Progenitor cell of endocrine pancreas (in vitro differentiated cells): ENCODE data around the gene UBE2E3. TPM values are rescaled to one million over a fixed set of nuclear protein-coding genes. Genes with fewer than 3 reads are reported as not detected.

ENCODE experiments used
- DNase-seq: peaks from one replicate; pipeline ENCODE4 v3.0.0; 2021; ENCODE audit warnings: low spot score; ENCODE audit not compliant: unreplicated experiment
- H3K27ac Mint-ChIP-seq: 2 replicates; pipeline ENCODE4 v1.8.0; 2021; ENCODE audit warnings: mild to moderate bottlenecking, moderate library complexity, mixed read lengths
- H3K27me3 Mint-ChIP-seq: 2 replicates; pipeline ENCODE4 v1.8.0; 2021; ENCODE audit warnings: mixed read lengths
- H3K36me3 Mint-ChIP-seq: 2 replicates; pipeline ENCODE4 v1.8.0; 2022; ENCODE audit warnings: mixed read lengths; ENCODE audit not compliant: insufficient read depth
- H3K4me1 Mint-ChIP-seq: 2 replicates; pipeline ENCODE4 v1.8.0; 2021; ENCODE audit warnings: low read depth, mixed read lengths
- H3K4me3 Mint-ChIP-seq: 2 replicates; pipeline ENCODE4 v1.8.0; 2021; ENCODE audit warnings: low read depth, mild to moderate bottlenecking, moderate library complexity, mixed read lengths
- H3K9me3 Mint-ChIP-seq: 2 replicates; pipeline ENCODE4 v1.8.0; 2021; ENCODE audit warnings: low read depth, mixed read lengths
- total RNA-seq: library from RNA; stranded (reverse); gene quantifications from 2 replicates; pipeline ENCODE4 v1.2.1, GENCODE V29; 2021
- TF ChIP-seq, protein P1 (sequence below): fragments of 200-600 bp; sonication (generic); IDR thresholded peaks from one replicate; pipeline ENCODE4 v1.5.0; 2021; ENCODE audit warnings: antibody characterized with exemption, mild to moderate bottlenecking; ENCODE audit not compliant: unreplicated experiment

The UBE2E3 gene
- total RNA-seq, 1 donor from 2014 or later, result 146 TPM

DNA sequence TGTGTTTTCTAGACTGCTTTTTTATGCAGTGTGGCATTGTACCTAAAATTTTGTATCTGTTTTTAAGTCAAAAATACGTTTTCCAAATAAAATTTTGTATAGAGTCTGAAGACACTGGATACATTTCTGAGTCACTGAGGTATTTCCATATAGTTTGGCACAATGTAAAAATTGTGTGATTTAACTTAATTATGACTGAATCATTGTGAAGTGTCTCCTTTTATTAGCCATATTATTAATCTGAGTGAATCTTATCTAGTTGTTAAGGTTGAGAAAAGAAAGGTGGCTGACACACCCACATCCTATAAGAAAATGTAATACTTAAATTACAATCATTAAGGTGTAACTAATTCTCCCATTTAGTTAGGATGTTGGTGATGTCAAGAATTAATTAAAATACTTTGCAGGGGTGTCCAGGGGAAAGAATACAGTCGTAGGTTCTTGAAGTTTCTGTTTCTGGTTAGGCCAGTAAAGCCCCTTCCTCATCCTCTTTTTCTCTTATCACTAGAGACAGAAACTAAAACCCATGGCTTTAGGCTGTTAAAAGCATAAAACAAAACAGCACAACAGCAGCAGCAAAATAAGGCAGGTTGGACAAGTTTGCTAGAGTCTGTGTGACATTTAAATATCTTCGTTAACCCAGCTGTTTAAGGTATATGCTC lies 71.6 kb downstream of the UBE2E3 start:
- Mint-ChIP-seq H3K9me3 (peaks cover 3% of the 10 kb centered on the region), H3K27me3 (no peaks in the 10 kb centered on the region), H3K4me1 (peaks cover 8% of the 10 kb centered on the region), H3K36me3 (peaks cover 5% of the 10 kb centered on the region), H3K4me3 (no peak overlapping the region), H3K27ac (no peak overlapping the region)
- TF ChIP-seq, protein P1, sequence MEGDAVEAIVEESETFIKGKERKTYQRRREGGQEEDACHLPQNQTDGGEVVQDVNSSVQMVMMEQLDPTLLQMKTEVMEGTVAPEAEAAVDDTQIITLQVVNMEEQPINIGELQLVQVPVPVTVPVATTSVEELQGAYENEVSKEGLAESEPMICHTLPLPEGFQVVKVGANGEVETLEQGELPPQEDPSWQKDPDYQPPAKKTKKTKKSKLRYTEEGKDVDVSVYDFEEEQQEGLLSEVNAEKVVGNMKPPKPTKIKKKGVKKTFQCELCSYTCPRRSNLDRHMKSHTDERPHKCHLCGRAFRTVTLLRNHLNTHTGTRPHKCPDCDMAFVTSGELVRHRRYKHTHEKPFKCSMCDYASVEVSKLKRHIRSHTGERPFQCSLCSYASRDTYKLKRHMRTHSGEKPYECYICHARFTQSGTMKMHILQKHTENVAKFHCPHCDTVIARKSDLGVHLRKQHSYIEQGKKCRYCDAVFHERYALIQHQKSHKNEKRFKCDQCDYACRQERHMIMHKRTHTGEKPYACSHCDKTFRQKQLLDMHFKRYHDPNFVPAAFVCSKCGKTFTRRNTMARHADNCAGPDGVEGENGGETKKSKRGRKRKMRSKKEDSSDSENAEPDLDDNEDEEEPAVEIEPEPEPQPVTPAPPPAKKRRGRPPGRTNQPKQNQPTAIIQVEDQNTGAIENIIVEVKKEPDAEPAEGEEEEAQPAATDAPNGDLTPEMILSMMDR, result no peak
- DNase-seq, result no peak

DNA sequence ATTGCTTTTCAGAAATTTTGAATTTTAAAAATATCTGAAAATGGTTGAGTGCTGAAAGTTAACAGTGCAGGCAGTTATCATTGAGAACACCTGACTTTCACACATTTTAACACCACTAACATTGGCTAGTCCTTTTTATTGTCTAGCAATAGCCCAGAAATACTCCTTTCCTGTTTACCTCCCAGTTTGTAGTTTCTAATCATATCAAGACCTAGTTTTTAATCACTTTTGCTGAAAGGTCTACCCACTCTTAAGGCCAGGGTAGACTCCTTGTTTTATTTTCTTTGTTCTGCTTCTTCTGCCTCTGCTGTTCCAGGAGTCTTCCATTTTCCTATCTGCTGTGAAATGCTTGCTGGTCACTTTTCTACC lies 72.1 kb downstream of the UBE2E3 start:
- H3K27ac Mint-ChIP-seq, result no peak overlapping the region
- DNase-seq, result no peak
- H3K27me3 Mint-ChIP-seq, result no peaks in the 10 kb centered on the region
- H3K36me3 Mint-ChIP-seq, result peaks cover 5% of the 10 kb centered on the region
- TF ChIP-seq, protein P1, result no peak
- peaks cover 8% of the 10 kb centered on the region for H3K4me1 Mint-ChIP-seq
- H3K9me3 Mint-ChIP-seq, result peaks cover 3% of the 10 kb centered on the region
- H3K4me3 Mint-ChIP-seq, result no peak overlapping the region

DNA sequence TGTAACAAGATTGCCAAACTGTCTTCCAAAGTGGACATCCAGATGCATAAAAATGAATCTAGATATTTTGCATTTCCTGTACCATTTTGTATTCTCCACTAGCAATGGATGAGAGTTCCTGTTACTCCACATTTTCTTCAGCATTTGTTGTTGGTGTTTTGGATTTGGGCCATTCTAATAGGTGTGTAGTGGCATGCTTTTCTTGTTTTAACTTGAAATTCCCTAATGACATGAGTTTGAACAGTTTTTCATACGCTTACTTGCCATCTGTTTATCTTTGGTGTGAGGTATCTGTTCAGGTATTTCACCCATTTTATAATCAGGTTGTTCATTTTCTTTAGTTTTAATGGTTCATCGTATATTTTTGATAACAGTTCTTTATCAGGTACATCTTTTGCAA lies 73.9 kb downstream of the UBE2E3 start:
- Mint-ChIP-seq H3K27me3 (no peaks in the 10 kb centered on the region), H3K36me3 (peaks cover 5% of the 10 kb centered on the region), H3K9me3 (peaks cover 3% of the 10 kb centered on the region), H3K4me1 (peaks cover 8% of the 10 kb centered on the region), H3K4me3 (no peak overlapping the region), H3K27ac (no peak overlapping the region)
- TF ChIP-seq, protein P1, result no peak
- DNase-seq, result no peak

GRCh38 chr2:181054843-181055242 lies 74.4 kb downstream of the UBE2E3 start:
- peaks cover 3% of the 10 kb centered on the region for H3K9me3 Mint-ChIP-seq
- TF ChIP-seq, protein P1, result no peak
- DNase-seq, result no peak
- no peak overlapping the region for H3K4me3 Mint-ChIP-seq
- H3K27ac Mint-ChIP-seq, result no peak overlapping the region
- H3K4me1 Mint-ChIP-seq, result peaks cover 8% of the 10 kb centered on the region
- H3K36me3 Mint-ChIP-seq, result peaks cover 7% of the 10 kb centered on the region
- H3K27me3 Mint-ChIP-seq, result no peaks in the 10 kb centered on the region

GRCh38 chr2:181058378-181059269 lies 78.2 kb downstream of the UBE2E3 start:
- Mint-ChIP-seq H3K36me3 (peaks cover 7% of the 10 kb centered on the region), H3K4me1 (no peaks in the 10 kb centered on the region), H3K27me3 (no peaks in the 10 kb centered on the region), H3K27ac (no peak overlapping the region), H3K9me3 (peaks cover 3% of the 10 kb centered on the region), H3K4me3 (no peak overlapping the region)
- DNase-seq, result no peak
- TF ChIP-seq, protein P1, result peak; percentile 74
